ENCODE data around the gene ARHGAP42.

ARHGAP42 gene

GRCh38 chr11:100847696-100848216, 160.7 kb downstream of the ARHGAP42 start:
- no peaks in the 10 kb centered on the region for H3K4me1 Mint-ChIP-seq (ENCODE audit: low read depth)
- no peaks in the 10 kb centered on the region for H3K36me3 Mint-ChIP-seq (ENCODE audit: low read depth)
- H3K27ac Mint-ChIP-seq: no peak overlapping the region
- H3K4me3 Mint-ChIP-seq: no peak overlapping the region
- H3K9me3 Mint-ChIP-seq: no peaks in the 10 kb centered on the region
- H3K27me3 Mint-ChIP-seq (ENCODE audit: low read depth): no peaks in the 10 kb centered on the region
- DNase-seq (ENCODE audit: low spot score): no peak

DNA sequence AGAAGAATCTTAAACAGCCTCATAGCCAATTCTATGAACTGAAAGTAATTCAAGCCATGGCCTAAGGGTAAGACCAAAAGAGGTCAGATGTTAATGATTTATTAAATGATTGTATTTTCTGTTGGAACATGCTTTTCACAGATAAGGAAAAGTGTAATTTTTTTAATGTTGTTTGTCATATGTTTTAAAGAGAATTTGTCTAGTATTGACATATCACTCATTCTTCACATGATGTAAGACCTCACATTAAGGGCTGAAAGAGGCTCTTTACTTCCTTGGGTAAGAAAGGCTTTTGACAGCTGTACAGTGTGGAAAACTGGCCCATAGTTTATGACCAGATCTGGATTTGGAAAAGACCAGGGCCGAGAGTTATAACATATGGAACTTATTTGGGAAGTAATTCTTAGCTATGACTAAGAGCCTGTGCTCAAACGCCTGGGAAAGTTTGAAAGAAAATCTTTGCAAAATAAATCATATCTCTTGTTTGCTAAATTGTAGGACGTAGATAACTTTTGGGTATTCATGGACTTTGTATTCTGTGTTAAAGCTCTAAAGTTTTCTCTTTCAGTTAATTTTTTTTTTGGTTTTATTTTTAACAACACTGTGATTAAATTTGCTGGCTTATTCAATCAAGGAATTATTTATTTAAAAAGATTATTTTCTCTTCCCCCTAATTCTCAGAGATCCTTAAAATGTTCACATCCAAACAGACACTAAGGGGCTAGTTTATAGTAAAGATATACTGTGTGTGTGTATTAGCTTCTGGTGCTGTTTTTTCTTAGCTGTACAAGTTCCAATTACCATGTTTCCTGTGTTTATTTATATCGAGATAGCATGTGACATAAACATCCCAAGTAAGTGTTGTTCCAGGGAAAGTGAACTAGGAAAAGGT, 162.2 kb downstream of the ARHGAP42 start:
- no peak overlapping the region for H3K27ac Mint-ChIP-seq
- no peaks in the 10 kb centered on the region for H3K4me1 Mint-ChIP-seq (ENCODE audit: low read depth)
- H3K9me3 Mint-ChIP-seq: no peaks in the 10 kb centered on the region
- H3K36me3 Mint-ChIP-seq (ENCODE audit: low read depth): no peaks in the 10 kb centered on the region
- no peak overlapping the region for H3K4me3 Mint-ChIP-seq
- DNase-seq (ENCODE audit: low spot score): no peak
- H3K27me3 Mint-ChIP-seq (ENCODE audit: low read depth): no peaks in the 10 kb centered on the region

DNA sequence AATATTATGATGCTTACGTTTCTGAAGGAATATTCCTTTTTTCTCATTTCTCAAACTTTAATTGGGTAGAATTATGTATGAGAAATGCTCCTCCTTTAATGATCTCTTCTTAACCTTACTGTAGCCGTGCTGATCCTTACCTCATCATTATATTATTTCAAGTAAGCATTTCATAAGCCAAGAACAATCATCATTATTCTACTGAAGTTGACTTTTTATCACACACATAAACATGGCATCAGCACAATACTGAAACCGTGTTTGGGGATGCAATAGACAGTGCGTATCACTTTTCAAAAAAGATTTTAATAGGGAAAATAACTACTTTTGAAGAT, 162.8 kb downstream of the ARHGAP42 start:
- H3K27ac Mint-ChIP-seq: no peak overlapping the region

GRCh38 chr11:100851147-100851546, 164.1 kb downstream of the ARHGAP42 start:
- Mint-ChIP-seq H3K4me1 (ENCODE audit: low read depth) (no peaks in the 10 kb centered on the region), H3K9me3 (no peaks in the 10 kb centered on the region), H3K4me3 (no peak overlapping the region), H3K36me3 (ENCODE audit: low read depth) (no peaks in the 10 kb centered on the region), H3K27me3 (ENCODE audit: low read depth) (no peaks in the 10 kb centered on the region), H3K27ac (no peak overlapping the region)
- DNase-seq (ENCODE audit: low spot score): no peak

More for the DNA sequence above, 162.8 kb downstream of the ARHGAP42 start:
- H3K4me3 Mint-ChIP-seq: no peak overlapping the region
- no peak for DNase-seq (ENCODE audit: low spot score)
- no peaks in the 10 kb centered on the region for H3K36me3 Mint-ChIP-seq (ENCODE audit: low read depth)
- no peaks in the 10 kb centered on the region for H3K9me3 Mint-ChIP-seq
- H3K4me1 Mint-ChIP-seq (ENCODE audit: low read depth): no peaks in the 10 kb centered on the region
- no peaks in the 10 kb centered on the region for H3K27me3 Mint-ChIP-seq (ENCODE audit: low read depth)

DNA sequence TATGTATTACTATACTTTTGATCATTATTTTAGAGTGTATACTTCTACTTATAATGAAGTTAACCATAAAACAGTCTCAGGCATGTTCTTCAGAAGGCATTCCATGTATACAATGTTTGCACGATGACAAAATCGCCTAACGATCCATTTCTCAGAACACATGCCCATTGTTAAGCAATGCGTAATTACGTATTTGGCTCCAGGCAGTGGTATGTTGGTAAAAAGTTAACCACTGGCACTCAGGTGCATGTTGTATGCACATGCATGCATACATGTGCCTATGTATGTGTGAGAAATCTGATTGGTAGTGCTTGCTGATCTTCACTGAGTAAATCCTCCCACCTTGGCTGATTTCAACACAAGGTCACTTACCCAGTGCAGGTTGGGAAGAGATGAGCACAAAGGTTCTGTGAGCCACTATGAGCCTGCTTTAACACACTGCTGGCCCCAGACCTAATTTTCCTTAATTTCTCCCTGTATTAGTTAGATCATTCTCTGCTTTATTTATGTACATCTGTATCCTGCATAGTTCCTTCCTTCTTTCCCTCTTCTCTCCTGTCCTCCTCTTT, 164.6 kb downstream of the ARHGAP42 start:
- no peaks in the 10 kb centered on the region for H3K27me3 Mint-ChIP-seq (ENCODE audit: low read depth)
- no peaks in the 10 kb centered on the region for H3K9me3 Mint-ChIP-seq
- DNase-seq (ENCODE audit: low spot score): no peak
- H3K4me3 Mint-ChIP-seq: no peak overlapping the region
- H3K36me3 Mint-ChIP-seq (ENCODE audit: low read depth): no peaks in the 10 kb centered on the region
- no peaks in the 10 kb centered on the region for H3K4me1 Mint-ChIP-seq (ENCODE audit: low read depth)
- H3K27ac Mint-ChIP-seq: no peak overlapping the region

DNA sequence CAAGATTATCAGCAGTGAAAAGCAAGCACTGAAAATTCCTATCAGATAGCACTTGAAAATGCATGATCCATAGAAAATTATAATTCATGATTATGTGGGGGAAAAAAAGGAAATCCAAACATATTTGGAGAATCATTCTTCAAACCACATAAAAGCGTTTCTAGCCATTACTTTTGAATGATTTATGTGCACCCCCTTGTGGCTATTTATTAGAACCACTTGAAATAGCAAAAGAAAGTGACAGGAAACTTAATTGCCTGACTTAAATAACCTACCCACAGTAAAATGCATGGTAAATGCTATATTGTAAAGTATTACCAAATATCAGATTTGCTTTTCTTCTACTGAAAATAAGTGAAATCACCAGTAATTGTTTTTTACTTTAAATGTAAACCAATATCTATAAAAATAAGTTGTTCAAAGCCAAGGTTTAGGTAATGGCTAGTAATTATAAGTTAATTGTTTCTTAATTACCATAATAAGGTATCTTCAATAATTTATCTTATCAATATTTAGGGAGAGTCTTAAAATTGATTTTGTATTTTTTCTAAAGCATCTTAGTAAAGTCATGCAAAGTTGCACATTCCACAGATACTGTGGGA, 168.5 kb downstream of the ARHGAP42 start:
- no peaks in the 10 kb centered on the region for H3K4me1 Mint-ChIP-seq (ENCODE audit: low read depth)
- H3K4me3 Mint-ChIP-seq: no peak overlapping the region
- H3K27ac Mint-ChIP-seq: no peak overlapping the region
- no peaks in the 10 kb centered on the region for H3K9me3 Mint-ChIP-seq
- no peaks in the 10 kb centered on the region for H3K36me3 Mint-ChIP-seq (ENCODE audit: low read depth)
- H3K27me3 Mint-ChIP-seq (ENCODE audit: low read depth): no peaks in the 10 kb centered on the region
- DNase-seq (ENCODE audit: low spot score): no peak

GRCh38 chr11:100857236-100858005, 170.3 kb downstream of the ARHGAP42 start:
- Mint-ChIP-seq H3K4me1 (ENCODE audit: low read depth) (no peaks in the 10 kb centered on the region), H3K27me3 (ENCODE audit: low read depth) (no peaks in the 10 kb centered on the region), H3K4me3 (no peak overlapping the region), H3K27ac (no peak overlapping the region), H3K36me3 (ENCODE audit: low read depth) (no peaks in the 10 kb centered on the region), H3K9me3 (no peaks in the 10 kb centered on the region)
- no peak for DNase-seq (ENCODE audit: low spot score)

DNA sequence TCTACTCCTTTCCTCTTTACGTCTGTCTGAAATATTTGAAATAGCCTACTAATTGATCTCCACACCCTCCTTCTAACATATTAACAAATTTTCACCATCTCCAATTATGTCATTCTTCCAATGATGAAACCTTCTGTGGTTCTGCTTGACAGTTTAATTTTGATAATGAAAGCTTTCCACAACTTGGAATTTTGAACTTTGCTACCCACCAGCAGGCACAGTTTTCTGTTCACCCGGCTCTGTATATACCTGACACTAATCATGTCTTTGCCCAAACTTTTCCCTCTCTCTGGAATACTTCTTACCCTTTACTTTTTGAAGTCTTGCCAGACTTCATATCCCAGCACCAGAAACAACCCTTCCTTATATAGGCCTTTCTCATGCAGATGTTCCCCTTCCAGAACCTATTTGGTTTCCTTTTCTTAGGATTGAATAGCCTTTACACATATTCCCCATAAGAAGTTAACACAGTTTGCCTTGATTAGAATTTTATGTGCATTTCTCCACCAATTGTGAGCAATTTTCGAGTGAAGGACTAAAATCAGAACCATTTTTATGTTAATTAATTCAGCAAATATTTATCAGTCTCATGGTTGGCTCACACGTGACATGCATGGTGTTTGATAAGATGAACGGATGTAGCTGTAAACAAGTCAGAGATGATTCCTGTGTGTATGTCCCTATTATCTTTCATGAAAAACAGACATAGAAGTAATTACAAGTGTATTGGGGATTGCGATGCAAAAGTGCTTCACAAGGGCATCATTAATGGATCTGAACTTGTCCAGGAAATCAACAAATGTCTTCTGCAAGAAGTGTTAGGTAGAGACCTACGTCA, 173.4 kb downstream of the ARHGAP42 start:
- no peak for DNase-seq (ENCODE audit: low spot score)
- no peak overlapping the region for H3K4me3 Mint-ChIP-seq
- H3K9me3 Mint-ChIP-seq: no peaks in the 10 kb centered on the region
- H3K27ac Mint-ChIP-seq: no peak overlapping the region
- H3K36me3 Mint-ChIP-seq (ENCODE audit: low read depth): no peaks in the 10 kb centered on the region
- H3K27me3 Mint-ChIP-seq (ENCODE audit: low read depth): no peaks in the 10 kb centered on the region
- no peaks in the 10 kb centered on the region for H3K4me1 Mint-ChIP-seq (ENCODE audit: low read depth)

- DNase-seq (ENCODE audit: low spot score): no peak
- H3K4me3 Mint-ChIP-seq: no peak overlapping the region
- H3K27ac Mint-ChIP-seq: no peak overlapping the region
- H3K27me3 Mint-ChIP-seq (ENCODE audit: low read depth): no peaks in the 10 kb centered on the region
- H3K36me3 Mint-ChIP-seq (ENCODE audit: low read depth): no peaks in the 10 kb centered on the region
- H3K4me1 Mint-ChIP-seq (ENCODE audit: low read depth): no peaks in the 10 kb centered on the region
- H3K9me3 Mint-ChIP-seq: no peaks in the 10 kb centered on the region
Measured at GRCh38 chr11:100861212-100861611, 174.1 kb downstream of the ARHGAP42 start.

- Mint-ChIP-seq H3K4me1 (ENCODE audit: low read depth) (no peaks in the 10 kb centered on the region), H3K36me3 (ENCODE audit: low read depth) (no peaks in the 10 kb centered on the region), H3K9me3 (no peaks in the 10 kb centered on the region), H3K4me3 (no peak overlapping the region), H3K27ac (no peak overlapping the region), H3K27me3 (ENCODE audit: low read depth) (no peaks in the 10 kb centered on the region)
- DNase-seq (ENCODE audit: low spot score): no peak
Measured at GRCh38 chr11:100863080-100863581, 176.0 kb downstream of the ARHGAP42 start.

- H3K27me3 Mint-ChIP-seq (ENCODE audit: low read depth): no peaks in the 10 kb centered on the region
Measured at GRCh38 chr11:100865443-100866065, 178.5 kb downstream of the ARHGAP42 start.

DNA sequence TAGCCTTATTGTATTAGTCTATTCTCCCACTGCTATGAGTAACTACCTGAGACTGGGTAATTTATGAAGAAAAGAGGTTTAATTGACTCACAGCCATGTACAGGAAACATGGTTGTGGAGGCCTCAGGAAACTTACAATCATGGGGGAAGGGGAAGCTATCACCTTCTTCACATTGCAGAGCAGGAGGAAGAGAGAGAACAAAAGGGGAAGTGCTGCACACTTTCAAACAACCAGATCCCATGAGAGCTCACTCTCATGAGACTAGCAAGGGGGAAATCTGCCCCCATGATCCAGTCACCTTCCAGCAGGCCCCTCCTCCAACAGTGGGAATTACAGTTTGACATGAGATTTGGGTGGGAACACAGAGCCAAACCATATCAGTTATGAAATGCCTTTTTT, 179.4 kb downstream of the ARHGAP42 start:
- H3K27me3 Mint-ChIP-seq (ENCODE audit: low read depth): no peaks in the 10 kb centered on the region
- no peak overlapping the region for H3K4me3 Mint-ChIP-seq
- H3K9me3 Mint-ChIP-seq: no peaks in the 10 kb centered on the region
- no peaks in the 10 kb centered on the region for H3K4me1 Mint-ChIP-seq (ENCODE audit: low read depth)
- no peak for DNase-seq (ENCODE audit: low spot score)
- no peak overlapping the region for H3K27ac Mint-ChIP-seq
- H3K36me3 Mint-ChIP-seq (ENCODE audit: low read depth): no peaks in the 10 kb centered on the region

More at GRCh38 chr11:100865443-100866065, 178.5 kb downstream of the ARHGAP42 start:
- DNase-seq (ENCODE audit: low spot score): no peak
- H3K27ac Mint-ChIP-seq: no peak overlapping the region
- H3K9me3 Mint-ChIP-seq: no peaks in the 10 kb centered on the region
- H3K4me3 Mint-ChIP-seq: no peak overlapping the region
- H3K36me3 Mint-ChIP-seq (ENCODE audit: low read depth): no peaks in the 10 kb centered on the region
- no peaks in the 10 kb centered on the region for H3K4me1 Mint-ChIP-seq (ENCODE audit: low read depth)

DNA sequence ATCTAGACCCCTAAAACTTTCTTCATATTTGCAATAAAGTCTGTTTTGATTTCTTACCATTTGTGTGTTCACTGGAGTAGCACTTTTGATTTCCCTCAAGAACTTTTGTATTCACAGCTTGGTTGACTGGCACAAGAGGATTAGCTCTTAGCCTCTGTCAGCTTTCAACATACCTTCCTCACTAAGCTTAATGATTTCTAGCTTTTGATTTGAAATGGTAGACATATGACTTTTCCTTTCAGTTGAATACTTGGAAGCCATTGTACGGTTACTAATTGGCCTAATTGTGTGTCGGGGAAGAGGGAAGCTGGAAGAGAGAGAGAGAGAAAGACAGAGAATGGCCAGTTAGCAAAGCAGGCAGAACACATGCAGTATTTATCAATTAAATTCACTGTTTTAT, 180.5 kb downstream of the ARHGAP42 start:
- no peak for DNase-seq (ENCODE audit: low spot score)
- H3K27me3 Mint-ChIP-seq (ENCODE audit: low read depth): no peaks in the 10 kb centered on the region
- H3K9me3 Mint-ChIP-seq: no peaks in the 10 kb centered on the region
- no peaks in the 10 kb centered on the region for H3K36me3 Mint-ChIP-seq (ENCODE audit: low read depth)
- no peak overlapping the region for H3K4me3 Mint-ChIP-seq
- no peak overlapping the region for H3K27ac Mint-ChIP-seq
- H3K4me1 Mint-ChIP-seq (ENCODE audit: low read depth): no peaks in the 10 kb centered on the region
